Measurements from ENCODE around the gene SPESP1.
A peak's percentile ranks its signal among the peaks of the same experiment; 100 is the strongest.
"Not testable (repeated sequence)": the region's sequence is repeated elsewhere in the genome, so short reads cannot be mapped to it uniquely, and the experiment has no call there.

SPESP1 gene

DNA sequence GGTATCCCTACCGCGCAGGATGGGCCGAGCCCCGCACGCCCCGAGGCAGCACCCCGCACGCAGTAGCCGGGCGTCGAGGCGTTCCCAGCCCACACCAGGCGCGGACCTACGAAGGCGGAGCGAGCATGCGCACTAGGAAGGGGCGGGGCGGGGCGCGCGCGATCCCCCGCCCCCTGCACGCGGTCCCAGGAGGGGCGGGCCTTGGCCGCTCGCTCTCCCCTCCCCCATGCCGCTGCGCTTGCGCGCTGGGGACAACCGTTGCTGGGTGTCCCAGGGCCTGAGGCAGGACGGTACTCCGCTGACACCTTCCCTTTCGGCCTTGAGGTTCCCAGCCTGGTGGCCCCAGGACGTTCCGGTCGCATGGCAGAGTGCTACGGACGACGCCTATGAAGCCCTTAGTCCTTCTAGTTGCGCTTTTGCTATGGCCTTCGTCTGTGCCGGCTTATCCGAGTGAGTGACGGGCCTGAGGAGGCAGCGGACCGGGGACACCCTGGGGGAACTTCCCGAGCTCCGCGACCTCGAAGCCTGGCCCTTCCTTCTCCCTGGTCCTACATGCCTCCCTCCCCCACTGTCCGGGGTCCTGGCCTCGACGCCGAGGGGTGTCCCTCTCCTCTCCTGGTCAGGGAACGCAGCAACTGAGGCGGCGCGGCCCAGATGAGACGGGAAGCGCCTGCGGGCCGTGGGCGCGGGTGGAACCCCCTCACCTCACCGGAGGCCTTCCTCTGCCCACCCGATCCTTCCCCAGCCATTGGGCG, at the start of gene SPESP1:
SPESP1 (plus strand) TSS at position 258 of the 755 bp plus-strand sequence; CDS start at position 387, 129 bp downstream.
- DNase-seq, result no peak

GRCh38 chr15:68885070-68885469, 45.3 kb upstream of the SPESP1 start:
- peak; percentile 14 for DNase-seq

GRCh38 chr15:68887120-68887519, 43.2 kb upstream of the SPESP1 start:
- no peak for DNase-seq

GRCh38 chr15:68887819-68888218, 42.5 kb upstream of the SPESP1 start:
- no peak for DNase-seq

DNA sequence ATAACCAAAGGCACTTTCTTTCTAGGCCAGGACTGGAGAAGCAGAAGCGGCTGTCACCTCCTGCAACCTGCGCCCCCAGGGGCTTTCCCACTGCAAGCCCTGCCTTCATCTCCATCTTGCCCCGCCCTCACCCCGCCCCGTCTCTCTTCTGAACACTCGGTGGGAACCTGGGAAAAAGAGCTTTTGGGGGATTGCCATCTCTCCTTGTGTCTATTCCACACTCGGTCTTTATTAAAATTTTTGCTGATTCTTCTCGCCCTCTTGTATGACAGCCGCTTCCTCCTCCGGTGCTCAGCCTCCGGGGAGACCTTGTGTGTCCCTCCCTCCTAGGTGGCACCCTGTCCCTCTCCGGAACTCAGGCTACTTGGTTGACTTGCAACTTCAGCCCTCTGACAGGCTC, 41.9 kb upstream of the SPESP1 start:
- DNase-seq, result no peak

DNA sequence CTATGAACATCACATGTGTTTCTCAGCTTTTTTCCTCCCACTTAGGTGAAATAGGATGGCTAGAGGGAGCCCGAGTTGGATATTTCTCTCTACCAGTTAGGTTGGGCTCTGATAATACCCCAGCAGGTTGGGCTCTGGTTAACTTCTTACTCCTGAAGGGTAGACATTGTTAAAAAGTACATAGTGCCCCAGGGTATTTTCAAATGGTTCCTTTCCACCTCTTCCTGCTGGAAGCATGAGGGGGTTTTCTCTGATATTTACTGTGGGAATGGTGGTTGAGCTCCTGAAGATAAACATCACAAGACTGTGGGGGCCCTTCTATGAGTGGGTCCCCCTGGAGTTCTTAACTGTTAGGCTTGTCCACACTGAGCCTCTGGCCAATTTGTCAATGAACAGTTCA, 36.1 kb upstream of the SPESP1 start:
- no peak for DNase-seq

DNA sequence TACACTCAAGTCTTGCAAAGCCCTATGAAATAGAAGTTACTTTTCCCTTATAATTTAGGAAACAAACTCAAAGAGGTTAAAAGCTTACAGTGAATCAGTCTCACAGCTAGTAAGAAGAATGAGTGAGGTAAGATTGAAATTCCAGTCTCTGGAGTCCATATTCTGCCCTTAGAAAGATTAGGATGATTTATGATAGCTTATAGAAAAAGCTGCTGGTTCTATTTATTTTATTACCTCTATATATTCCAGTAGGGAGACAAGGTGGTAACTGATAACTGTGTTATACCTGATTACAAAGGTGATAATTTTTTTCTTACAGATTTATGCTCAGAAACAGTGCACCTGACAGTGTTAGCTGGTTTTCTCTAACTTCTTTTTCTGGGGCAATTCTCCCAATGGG, 34.1 kb upstream of the SPESP1 start:
- DNase-seq, result no peak

- DNase-seq, result no peak
These were observed 33.3 kb upstream of the SPESP1 start for GRCh38 chr15:68897016-68897415.

DNA sequence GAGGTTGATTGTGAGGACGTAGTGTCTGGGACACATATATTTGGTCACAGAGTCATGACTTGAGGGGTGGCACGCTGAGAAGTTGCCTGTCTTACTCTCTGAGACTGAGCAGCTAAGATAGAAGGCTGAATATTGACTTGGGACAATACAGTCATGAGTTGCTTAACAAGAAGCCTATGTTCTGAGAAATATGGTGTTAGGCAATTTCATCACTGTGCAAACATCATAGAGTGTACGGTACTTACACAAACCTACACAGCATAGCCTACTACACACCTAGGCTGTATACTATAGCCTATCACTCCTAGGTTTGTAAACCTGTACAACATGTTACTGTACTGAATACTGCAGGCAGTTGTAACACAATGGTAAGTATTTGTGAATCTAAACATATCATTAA, 30.3 kb upstream of the SPESP1 start:
- DNase-seq, result no peak

GRCh38 chr15:68907396-68907923, 22.9 kb upstream of the SPESP1 start:
- DNase-seq, result no peak

- DNase-seq, result no peak
These were observed 20.7 kb upstream of the SPESP1 start for GRCh38 chr15:68909601-68910100.

GRCh38 chr15:68910341-68910740, 20.0 kb upstream of the SPESP1 start:
- no peak for DNase-seq

DNA sequence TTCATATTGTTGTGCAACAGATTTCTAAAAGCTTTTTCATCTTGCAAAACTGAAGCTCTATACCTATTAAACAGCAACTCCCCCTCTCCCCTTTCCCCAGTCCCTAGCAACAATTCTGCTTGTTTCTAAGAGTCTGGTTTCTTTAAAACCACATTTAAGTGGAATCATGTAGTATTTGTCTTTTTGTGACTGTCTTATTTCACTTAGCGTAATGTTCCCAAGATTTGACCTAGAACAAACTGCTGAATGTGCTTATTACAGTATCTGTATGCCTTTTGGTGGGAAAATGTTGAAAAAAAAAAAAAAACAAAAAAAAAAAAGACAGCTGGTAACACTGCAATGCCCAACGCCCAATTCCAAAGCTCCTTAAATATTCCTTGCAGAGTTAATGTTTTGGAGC, 19.5 kb upstream of the SPESP1 start:
- no peak for DNase-seq

DNA sequence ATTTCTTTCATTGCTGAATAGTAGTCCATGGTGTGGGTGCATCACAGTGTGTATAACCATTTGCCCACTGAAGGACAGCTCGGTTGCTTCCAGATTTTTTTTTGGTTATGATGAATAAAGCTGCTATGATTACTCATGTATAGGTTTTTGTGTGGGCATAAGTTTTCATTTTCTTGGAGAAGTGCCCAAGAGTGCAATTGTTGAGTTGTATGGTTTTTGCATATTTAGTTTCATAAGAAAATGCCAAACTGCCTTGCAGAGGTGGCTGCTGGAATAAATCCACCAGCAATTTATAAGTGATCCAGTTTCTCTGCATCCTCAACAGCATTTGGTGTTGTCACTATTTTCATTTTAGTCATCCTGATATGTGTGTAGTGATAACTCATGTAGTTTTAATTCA, 8.4 kb upstream of the SPESP1 start:
- no peak for DNase-seq

- peak; percentile 28 for DNase-seq
These were observed 5.3 kb upstream of the SPESP1 start for GRCh38 chr15:68924866-68925560.

DNA sequence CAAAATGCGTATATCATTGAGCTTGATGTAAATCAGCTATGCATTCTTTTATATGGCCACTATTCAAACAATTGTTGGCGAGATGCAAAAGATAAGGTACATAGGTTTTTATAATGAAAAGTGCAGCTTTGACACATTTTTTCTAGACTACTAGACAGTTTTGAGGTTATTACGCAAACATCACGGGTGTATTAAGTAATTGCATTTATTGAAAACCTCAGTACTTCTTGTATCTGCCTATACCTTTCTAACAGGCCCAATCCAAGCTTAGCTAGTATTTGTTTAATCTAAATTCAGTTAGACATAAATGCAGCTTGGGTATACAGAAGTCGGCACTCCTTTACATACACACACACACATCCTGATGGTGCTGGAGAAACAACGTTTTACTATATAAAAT, 2.7 kb downstream of the SPESP1 start:
- no peak for DNase-seq

DNA sequence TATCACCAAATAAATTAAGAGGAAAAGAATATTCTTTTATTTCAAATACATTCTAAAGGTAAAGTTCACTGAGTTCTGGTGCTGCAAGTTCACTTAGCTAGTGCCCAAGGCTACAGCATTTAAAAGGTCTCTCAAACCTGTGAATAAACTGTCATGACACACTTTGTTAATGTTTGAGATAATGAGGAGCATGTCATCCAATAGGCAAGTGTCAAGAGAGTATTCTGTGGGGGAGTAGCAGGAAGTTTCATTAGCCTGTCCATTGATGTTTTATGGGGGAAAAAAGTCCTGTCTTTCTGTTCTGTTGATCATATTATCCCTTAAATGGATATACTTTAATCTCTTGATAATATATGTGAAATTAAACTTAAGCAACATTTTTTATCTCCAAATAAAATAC, 4.0 kb downstream of the SPESP1 start:
- no peak for DNase-seq

DNA sequence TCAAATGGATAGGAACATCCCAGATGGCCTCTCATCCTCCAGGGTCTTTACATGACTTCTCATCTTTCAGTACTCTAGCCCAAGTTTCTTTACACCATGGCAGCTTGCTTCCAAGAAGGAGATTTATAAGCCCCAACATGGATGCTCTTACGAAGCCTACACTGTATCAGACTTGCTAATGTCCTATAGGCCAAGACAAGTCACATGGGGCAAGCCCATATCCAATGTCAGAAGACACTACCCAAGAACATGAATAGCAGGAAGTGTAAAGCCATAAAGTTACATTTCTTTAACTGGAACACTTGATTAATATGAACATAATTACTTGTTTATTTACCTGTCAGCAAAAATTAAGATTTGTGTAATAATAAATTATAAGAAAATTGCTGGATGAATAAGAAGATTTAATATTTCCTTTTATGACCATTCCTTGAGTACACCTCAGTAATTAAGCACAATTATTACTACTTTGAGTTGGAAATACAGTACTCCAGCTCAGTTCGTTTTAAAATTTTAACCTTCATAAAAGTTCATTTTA, 5.1 kb downstream of the SPESP1 start:
- DNase-seq, result no peak

DNA sequence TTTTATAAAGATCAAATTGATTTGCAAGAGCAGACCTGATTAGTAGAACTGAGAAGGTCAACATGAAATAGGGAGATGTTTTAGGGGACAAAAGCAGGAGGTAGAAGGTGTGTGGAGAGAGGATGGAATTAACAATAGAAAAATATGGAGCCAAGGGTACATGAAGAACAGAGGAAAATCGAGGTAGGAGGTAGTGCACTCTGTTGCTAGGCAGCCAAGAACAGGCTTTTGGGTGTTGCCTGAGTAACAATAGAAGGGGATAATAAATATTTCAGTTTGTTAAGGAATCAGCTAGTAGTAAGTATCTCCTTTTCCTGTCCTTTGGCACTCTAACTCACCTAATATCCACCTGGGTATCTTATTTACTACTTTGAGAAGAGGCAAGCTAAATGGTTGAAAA, 9.2 kb downstream of the SPESP1 start:
- no peak for DNase-seq

DNA sequence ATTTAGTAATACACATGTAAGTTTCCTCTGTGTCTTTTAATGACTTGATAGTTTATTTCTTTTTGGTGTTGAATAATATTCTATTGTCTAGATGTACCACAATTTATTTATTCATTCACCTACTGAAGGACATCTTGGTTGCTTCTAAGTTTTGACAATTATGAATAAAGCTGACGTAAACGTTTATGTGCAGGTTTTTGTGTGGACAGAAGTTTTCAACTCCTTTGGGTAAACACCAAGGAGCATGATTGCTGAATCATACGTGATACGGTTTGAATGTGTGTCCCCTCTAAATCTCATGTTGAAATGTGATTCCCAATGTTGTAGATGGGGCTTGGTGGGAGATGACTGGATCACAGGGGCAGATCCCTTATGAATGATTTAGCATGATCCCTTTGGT, 21.5 kb downstream of the SPESP1 start:
- DNase-seq, result no peak

GRCh38 chr15:68957696-68958095, 27.4 kb downstream of the SPESP1 start:
- DNase-seq, result no peak

- no peak for DNase-seq
These were observed 28.3 kb downstream of the SPESP1 start for GRCh38 chr15:68958597-68958996.

DNA sequence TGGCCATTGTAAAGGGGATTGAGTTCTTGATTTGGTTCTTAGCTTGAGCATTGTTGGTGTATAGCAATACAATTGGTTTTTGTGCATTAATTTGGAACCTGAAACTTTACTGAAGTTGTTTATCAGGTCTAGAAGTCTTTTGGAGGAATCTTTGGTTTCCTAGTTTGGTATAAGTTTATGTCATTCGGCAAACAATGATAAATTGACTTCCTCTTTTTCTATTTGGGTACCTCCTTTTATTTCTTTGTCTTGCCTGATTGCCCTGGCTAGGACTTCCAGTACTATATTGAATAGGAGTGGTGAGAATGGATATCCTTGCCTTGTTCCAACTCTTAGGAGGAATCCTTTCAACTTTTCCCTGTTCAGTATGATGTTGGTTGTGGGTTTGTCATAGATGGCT, 32.1 kb downstream of the SPESP1 start:
- DNase-seq, result no peak

DNA sequence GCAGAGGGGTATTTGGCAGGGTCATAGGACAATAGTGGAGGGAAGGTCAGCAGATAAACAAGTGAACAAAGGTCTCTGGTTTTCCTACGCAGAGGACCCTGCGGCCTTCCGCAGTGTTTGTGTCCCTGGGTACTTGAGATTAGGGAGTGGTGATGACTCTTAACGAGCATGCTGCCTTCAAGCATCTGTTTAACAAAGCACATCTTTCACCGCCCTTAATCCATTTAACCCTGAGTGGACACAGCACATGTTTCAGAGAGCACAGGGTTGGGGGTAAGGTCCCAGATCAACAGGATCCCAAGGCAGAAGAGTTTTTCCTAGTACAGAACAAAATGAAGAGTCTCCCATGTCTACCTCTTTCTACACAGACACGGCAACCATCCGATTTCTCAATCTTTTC, 33.4 kb downstream of the SPESP1 start:
- DNase-seq, result not testable (repeated sequence)

All from T1000 (cell line).